H9 (cell line): ENCODE measurements around the gene BCORL1. TPM values are rescaled to one million over a fixed set of nuclear protein-coding genes. Genes with fewer than 3 reads are reported as not detected.

Experiments used
- DNase-seq: peaks from one replicate; pipeline ENCODE4 v3.0.0-alpha.2; 2017
- H2AFZ ChIP-seq: one replicate; pipeline ENCODE4 v1.6.1; 2013; ENCODE audit warnings: mild to moderate bottlenecking, low read length, control low read depth, moderate library complexity
- H2AK5ac ChIP-seq: 2 replicates; pipeline ENCODE4 v1.6.1; 2013; ENCODE audit warnings: low read length, control low read depth, mixed read lengths; ENCODE audit not compliant: insufficient read length
- H2BK120ac ChIP-seq: one replicate; pipeline ENCODE4 v1.6.1; 2013; ENCODE audit warnings: low read depth, mild to moderate bottlenecking, low read length, control low read depth, inconsistent platforms; ENCODE audit not compliant: poor library complexity, severe bottlenecking
- H2BK12ac ChIP-seq: 2 replicates; pipeline ENCODE4 v1.6.1; 2013; ENCODE audit warnings: low read length, control low read depth, mixed read lengths, low read depth; ENCODE audit not compliant: insufficient read length
- H2BK15ac ChIP-seq: 2 replicates; pipeline ENCODE4 v1.6.1; 2013; ENCODE audit warnings: low read depth, low read length, control low read depth
- H2BK20ac ChIP-seq: one replicate; pipeline ENCODE4 v1.6.1; 2013; ENCODE audit warnings: low read depth, mild to moderate bottlenecking, low read length, control low read depth, inconsistent platforms; ENCODE audit not compliant: poor library complexity, severe bottlenecking
- H2BK5ac ChIP-seq: 2 replicates; pipeline ENCODE4 v1.6.1; 2013; ENCODE audit warnings: low read length, control low read depth, mixed read lengths; ENCODE audit not compliant: insufficient read length
- H3K14ac ChIP-seq: 2 replicates; pipeline ENCODE4 v1.6.1; 2013; ENCODE audit warnings: low read length, control low read depth; ENCODE audit not compliant: insufficient read depth
- H3K18ac ChIP-seq: 2 replicates; pipeline ENCODE4 v1.6.1; 2013; ENCODE audit warnings: low read depth, mild to moderate bottlenecking, mixed read lengths, low read length, control low read depth; ENCODE audit not compliant: insufficient read length
- H3K23ac ChIP-seq: 2 replicates; pipeline ENCODE4 v1.6.1; 2013; ENCODE audit warnings: low read length, control low read depth, mixed read lengths, low read depth; ENCODE audit not compliant: insufficient read length
- H3K23me2 ChIP-seq: 2 replicates; pipeline ENCODE4 v1.6.1; 2013; ENCODE audit warnings: low read depth, mild to moderate bottlenecking, mixed read lengths, low read length, control low read depth; ENCODE audit not compliant: insufficient read length, poor library complexity, severe bottlenecking
- H3K27ac ChIP-seq: 2 replicates; pipeline ENCODE4 v1.5.1; 2013; ENCODE audit warnings: low read length, control low read depth, mixed read lengths, low read depth; ENCODE audit not compliant: insufficient read length
- H3K27me3 ChIP-seq: 2 replicates; pipeline ENCODE4 v1.6.1; 2013; ENCODE audit warnings: low read length, control low read depth, inconsistent platforms; ENCODE audit not compliant: insufficient read depth
- H3K4ac ChIP-seq: 2 replicates; pipeline ENCODE4 v1.6.1; 2013; ENCODE audit warnings: low read depth, mild to moderate bottlenecking, control low read depth, inconsistent platforms, low read length, moderate library complexity
- H3K4me1 ChIP-seq: 2 replicates; pipeline ENCODE4 v1.6.1; 2013; ENCODE audit warnings: low read length, control low read depth, inconsistent platforms; ENCODE audit not compliant: insufficient read depth
- H3K4me2 ChIP-seq: 2 replicates; pipeline ENCODE4 v1.6.1; 2013; ENCODE audit warnings: low read length, control low read depth, mixed read lengths; ENCODE audit not compliant: insufficient read length, insufficient read depth
- H3K56ac ChIP-seq: 2 replicates; pipeline ENCODE4 v1.6.1; 2013; ENCODE audit warnings: low read depth, mild to moderate bottlenecking, mixed read lengths, low read length, control low read depth; ENCODE audit not compliant: insufficient read length
- H3K79me1 ChIP-seq: 2 replicates; pipeline ENCODE4 v1.6.1; 2013; ENCODE audit warnings: low read depth, mild to moderate bottlenecking, moderate library complexity, low read length, control low read depth, inconsistent platforms; ENCODE audit not compliant: insufficient read depth, poor library complexity, severe bottlenecking
- H3K79me2 ChIP-seq: 2 replicates; pipeline ENCODE4 v1.6.1; 2013; ENCODE audit warnings: low read length, control low read depth, inconsistent platforms; ENCODE audit not compliant: insufficient read depth
- H3K9ac ChIP-seq: 2 replicates; pipeline ENCODE4 v1.6.1; 2013; ENCODE audit warnings: low read length, control low read depth, mixed read lengths; ENCODE audit not compliant: insufficient read length; ENCODE audit errors: extremely low read depth
- H3K9me3 ChIP-seq: one replicate; pipeline ENCODE4 v1.6.1; 2013; ENCODE audit warnings: low read depth, low read length, inconsistent platforms; ENCODE audit not compliant: control insufficient read depth
- H3T11ph ChIP-seq: one replicate; pipeline ENCODE4 v1.6.1; 2013; ENCODE audit warnings: mild to moderate bottlenecking, low read length, control low read depth, inconsistent platforms
- H4K20me1 ChIP-seq: one replicate; pipeline ENCODE4 v1.6.1; 2013; ENCODE audit not compliant: control insufficient read depth, insufficient read length, insufficient read depth
- H4K5ac ChIP-seq: 2 replicates; pipeline ENCODE4 v1.6.1; 2013; ENCODE audit warnings: low read depth, mild to moderate bottlenecking, mixed read lengths, low read length, control low read depth; ENCODE audit not compliant: insufficient read length
- H4K8ac ChIP-seq: replicated peaks from 2 replicates; pipeline ENCODE4 v1.6.1; 2013; ENCODE audit warnings: low read length, control low read depth, mixed read lengths, low read depth; ENCODE audit not compliant: insufficient read length
- H4K91ac ChIP-seq: 2 replicates; pipeline ENCODE4 v1.6.1; 2013; ENCODE audit warnings: low read depth, mild to moderate bottlenecking, moderate library complexity, mixed read lengths, low read length, control low read depth; ENCODE audit not compliant: insufficient read length
- H3K27ac Mint-ChIP-seq, 3 experiments: 2 replicates in 2 of 3; 3 replicates in 1 of 3; pipeline ENCODE4 v1.8.0; 2020 to 2021; ENCODE audit warnings: mixed read lengths in 3 of 3, mild to moderate bottlenecking in 1 of 3, moderate library complexity in 1 of 3
- H3K27me3 Mint-ChIP-seq: 2 replicates; pipeline ENCODE4 v1.8.0; 2021; ENCODE audit warnings: low read depth, mild to moderate bottlenecking, moderate library complexity, mixed read lengths
- H3K36me3 Mint-ChIP-seq, 3 experiments: 2 replicates in 2 of 3; 3 replicates in 1 of 3; pipeline ENCODE4 v1.8.0; 2020 to 2021; ENCODE audit warnings: low read depth in 3 of 3, mixed read lengths in 3 of 3; ENCODE audit not compliant: insufficient read depth in 1 of 3
- H3K4me1 Mint-ChIP-seq, 2 experiments: 2 replicates each; pipeline ENCODE4 v1.8.0; 2020; ENCODE audit warnings: mixed read lengths in 2 of 2
- H3K4me3 Mint-ChIP-seq, 2 experiments: 2 replicates in 1 of 2; 3 replicates in 1 of 2; pipeline ENCODE4 v1.8.0; 2020 to 2021; ENCODE audit warnings: mild to moderate bottlenecking in 2 of 2, mixed read lengths in 2 of 2, moderate library complexity in 1 of 2
- H3K9me3 Mint-ChIP-seq, 2 experiments: 2 replicates in 1 of 2; 3 replicates in 1 of 2; pipeline ENCODE4 v1.8.0; 2020; ENCODE audit warnings: mild to moderate bottlenecking in 2 of 2, mixed read lengths in 2 of 2, moderate library complexity in 1 of 2
- CTCF ChIP-seq: fragments of 200-600 bp; sonication (generic); conservative IDR thresholded peaks from 3 replicates; pipeline ENCODE4 v1.8.0; 2021; ENCODE audit warnings: antibody characterized with exemption, mild to moderate bottlenecking
- WGBS: extraction: QIAGEN DNeasy Blood & Tissue Kit; methylation state at CpG from one replicate; pipeline ENCODE4 v1.1.7; 2013; ENCODE audit warnings: missing lambda C conversion rate, low lambda C conversion rate, mixed read lengths; ENCODE audit not compliant: insufficient read length; ENCODE audit errors: extremely low coverage; 5-methylcytosine and 5-hydroxymethylcytosine counted together
- total RNA-seq: library from RNA; stranded (reverse); gene quantifications from 2 replicates; pipeline ENCODE4 v1.2.1, GENCODE V29; 2021

Gene BCORL1
- total RNA-seq, 1 experiment from 2014 or later, result 6.1 TPM

GRCh38 chrX:129959493-129959832 lies 23.0 kb upstream of the BCORL1 start:
- DNase-seq, result no peak

More at GRCh38 chrX:129959493-129959832, 23.0 kb upstream of the BCORL1 start:
- Histone ChIP-seq H3K4me1 (no peaks in the 10 kb centered on the region), H2AK5ac (no peak overlapping the region), H3K79me1 (no peaks in the 10 kb centered on the region), H4K5ac (no peak overlapping the region), H3K27me3 (peaks cover 49% of the 10 kb centered on the region), H2BK15ac (no peak overlapping the region), H3K4ac (no peak overlapping the region), H3K14ac (no peak overlapping the region), H3K79me2 (no peaks in the 10 kb centered on the region), H2BK12ac (no peak overlapping the region), H3K4me2 (peak overlapping the region; percentile 14), H4K8ac (no peak overlapping the region), H3K23ac (no peak overlapping the region), H4K91ac (no peak overlapping the region), H2AFZ (no peak overlapping the region), H2BK5ac (no peak overlapping the region), H3K56ac (no peak overlapping the region), H3K9ac (no peak overlapping the region), H3K18ac (no peak overlapping the region), H2BK20ac (no peak overlapping the region), H2BK120ac (no peak overlapping the region), H3K23me2 (peaks cover 16% of the 10 kb centered on the region), H3K9me3 (peaks cover 12% of the 10 kb centered on the region), H3T11ph (no peak overlapping the region), H3K27ac (no peak overlapping the region), H4K20me1 (no peaks in the 10 kb centered on the region)
- peaks cover 10 to 31% of the 10 kb centered on the region in 2 experiments for H3K4me1 Mint-ChIP-seq
- H3K27ac Mint-ChIP-seq, result no peak overlapping the region
- H3K9me3 Mint-ChIP-seq, result peaks cover 0 to 84% of the 10 kb centered on the region in 2 experiments; a peak in 2 of 5 replicates
- H3K27me3 Mint-ChIP-seq, result peaks cover 86% of the 10 kb centered on the region
- no CpG with 5 or more reads among the region's 19 CpGs for WGBS
- H3K4me3 Mint-ChIP-seq, result peak overlapping the region in 1 of 2 experiments; percentile 73; a peak in 4 of 5 replicates
- TF ChIP-seq CTCF, result no peak
- peaks cover 0 to 5% (median 0%) of the 10 kb centered on the region in 3 experiments; a peak in 1 of 7 replicates for H3K36me3 Mint-ChIP-seq
